Aorta (tissue), 5 donors: ENCODE results near the gene CCL8. TPM values are rescaled to one million over a fixed set of nuclear protein-coding genes. Genes with fewer than 3 reads are reported as not detected.
A peak's percentile ranks its signal among the peaks of the same experiment; 100 is the strongest.

Experiments
- ATAC-seq: fragments of 200-7000 bp; cut with Tn5 transposase; one replicate; pipeline ENCODE4 v1.9.1; 2022; ENCODE audit warnings: moderate library complexity; ENCODE audit not compliant: low FRiP score
- DNase-seq, 2 donors: peaks; one replicate each; pipeline ENCODE4 v3.0.0-alpha.2; 2020
- H3K27ac ChIP-seq, 2 donors: one replicate each; pipeline ENCODE4 v1.5.1; 2013; ENCODE audit warnings: low read length in 2 of 2, mild to moderate bottlenecking in 2 of 2, moderate library complexity in 2 of 2, control low read depth in 1 of 2, inconsistent platforms in 1 of 2, low read depth in 1 of 2
- H3K27me3 ChIP-seq, 2 donors: one replicate each; pipeline ENCODE4 v1.6.1; 2013; ENCODE audit warnings: control low read depth in 1 of 2, low read length in 1 of 2, mild to moderate bottlenecking in 1 of 2, moderate library complexity in 1 of 2; ENCODE audit not compliant: insufficient read depth in 2 of 2, control insufficient read depth in 1 of 2
- H3K36me3 ChIP-seq, 2 donors: one replicate each; pipeline ENCODE4 v1.6.1; 2013; ENCODE audit warnings: control low read depth in 1 of 2, low read length in 1 of 2, mild to moderate bottlenecking in 1 of 2; ENCODE audit not compliant: insufficient read depth in 2 of 2, control insufficient read depth in 1 of 2
- H3K4me1 ChIP-seq, 2 donors: one replicate each; pipeline ENCODE4 v1.6.1; 2013; ENCODE audit warnings: low read length in 2 of 2, control low read depth in 1 of 2, mild to moderate bottlenecking in 1 of 2, moderate library complexity in 1 of 2; ENCODE audit not compliant: insufficient read depth in 2 of 2, control insufficient read depth in 1 of 2
- H3K4me3 ChIP-seq, 2 donors: one replicate each; pipeline ENCODE4 v1.5.1; 2013; ENCODE audit warnings: low read length in 2 of 2, control low read depth in 1 of 2, mild to moderate bottlenecking in 1 of 2
- H3K9me3 ChIP-seq: one replicate; pipeline ENCODE4 v1.6.1; 2013; ENCODE audit warnings: mild to moderate bottlenecking, low read length; ENCODE audit not compliant: control insufficient read depth
- WGBS, 2 donors: extraction: QIAGEN DNeasy Blood & Tissue Kit; methylation state at CpG; one replicate each; pipeline ENCODE4 v1.1.7; 2013; 5-methylcytosine and 5-hydroxymethylcytosine counted together
- intact Hi-C, 2 donors: fragments of 100-400 bp; cut with DNase I; formaldehyde crosslinking; loops; one replicate each; pipeline versions ENCODE4 v1.14.2 to v1.15.0; 2022
- polyA plus RNA-seq, 2 donors: library from polyadenylated mRNA; stranded (reverse); fragments of 200-250 nt; gene quantifications; one replicate each; pipeline ENCODE4 v1.2.3, GENCODE V29; 2013
- total RNA-seq, 2 donors: library from RNA; stranded (reverse); fragmentation: NEBNext Ultra II Directional; extraction: Animal tissue kit (Norgen Biotek cat#: 25700); gene quantifications; one replicate each; pipeline ENCODE4 v1.2.1, GENCODE V29; 2021
- donor health status: healthy with polysubstance abuse.
- donor health status: Bipolar disorder and iron deficiency.
- donor health status: DM: no; HTN: no; CAD: no.
- donor health status: DM: no; HTN: no; CAD: no.
- donor health status: DM: yes; HTN: yes; CAD: no.

Gene CCL8
- total and polyA plus RNA-seq, 4 donors, result 1.9 to 6.6 (median 4.0) TPM

- H3K27ac ChIP-seq, result no peak overlapping the region
- ATAC-seq (peak; percentile 82), DNase-seq (no peak)
- H3K4me3 ChIP-seq, result no peak overlapping the region
- no peaks in the 10 kb centered on the region for H3K36me3 ChIP-seq
- intact Hi-C loops, result loop anchor here (2.0 to 5.0 kb wide), 3 partner anchors 59 to 106 kb away; no protein-coding TSS in a partner anchor
- 63 to 64% methylated on average over 3 of the region's 3 CpGs for WGBS, 2 donors
- H3K27me3 ChIP-seq, result no peaks in the 10 kb centered on the region
- H3K4me1 ChIP-seq, result peaks cover 0 to 1% of the 10 kb centered on the region in 2 donors
- no peaks in the 10 kb centered on the region for H3K9me3 ChIP-seq
These were observed 12.8 kb upstream of the CCL8 start for GRCh38 chr17:34306466-34306865.

- ATAC-seq (no peak), DNase-seq (no peak)
- Histone ChIP-seq H3K4me1 (peaks cover 0 to 1% of the 10 kb centered on the region in 2 donors), H3K9me3 (no peaks in the 10 kb centered on the region), H3K4me3 (no peak overlapping the region), H3K27me3 (no peaks in the 10 kb centered on the region), H3K27ac (no peak overlapping the region), H3K36me3 (no peaks in the 10 kb centered on the region)
- intact Hi-C loops, result loop anchor here (2.0 to 5.0 kb wide), 3 partner anchors 60 to 106 kb away; no protein-coding TSS in a partner anchor
- 19 to 37% methylated on average over 3 of the region's 3 CpGs for WGBS, 2 donors
These were observed 12.1 kb upstream of the CCL8 start for GRCh38 chr17:34307110-34307509.

GRCh38 chr17:34308371-34308770 lies 10.9 kb upstream of the CCL8 start:
- intact Hi-C loops, result loop anchor here (1.0 to 5.0 kb wide), 3 partner anchors 53 to 106 kb away; no protein-coding TSS in a partner anchor
- DNase-seq (no peak), ATAC-seq (no peak)
- Histone ChIP-seq H3K36me3 (no peaks in the 10 kb centered on the region), H3K4me1 (peaks cover 0 to 1% of the 10 kb centered on the region in 2 donors), H3K27ac (no peak overlapping the region), H3K4me3 (no peak overlapping the region), H3K27me3 (no peaks in the 10 kb centered on the region), H3K9me3 (no peaks in the 10 kb centered on the region)

GRCh38 chr17:34311291-34311690 lies 7.9 kb upstream of the CCL8 start:
- intact Hi-C loops, result no loop called here
- Histone ChIP-seq H3K4me3 (no peak overlapping the region), H3K4me1 (peaks cover 0 to 1% of the 10 kb centered on the region in 2 donors), H3K9me3 (no peaks in the 10 kb centered on the region), H3K27ac (no peak overlapping the region), H3K27me3 (no peaks in the 10 kb centered on the region), H3K36me3 (no peaks in the 10 kb centered on the region)
- no peak for ATAC-seq
- WGBS, 2 donors, result 65 to 75% methylated on average over 7 of the region's 7 CpGs
- DNase-seq, result no peak

GRCh38 chr17:34312080-34312479 lies 7.2 kb upstream of the CCL8 start:
- H3K9me3 ChIP-seq, result no peaks in the 10 kb centered on the region
- no peak for ATAC-seq
- WGBS, 2 donors, result 45 to 48% methylated on average over 5 of the region's 5 CpGs
- intact Hi-C loops, result no loop called here
- no peaks in the 10 kb centered on the region for H3K36me3 ChIP-seq
- no peaks in the 10 kb centered on the region for H3K4me1 ChIP-seq
- no peak overlapping the region for H3K4me3 ChIP-seq
- H3K27ac ChIP-seq, result no peak overlapping the region
- H3K27me3 ChIP-seq, result no peaks in the 10 kb centered on the region
- no peak for DNase-seq

GRCh38 chr17:34313164-34313563 lies 6.1 kb upstream of the CCL8 start:
- no peak overlapping the region for H3K27ac ChIP-seq
- H3K9me3 ChIP-seq, result no peaks in the 10 kb centered on the region
- H3K4me1 ChIP-seq, result no peaks in the 10 kb centered on the region
- intact Hi-C loops, result no loop called here
- no peak for ATAC-seq
- WGBS, 2 donors, result 92 to 96% methylated on average over 4 of the region's 4 CpGs
- no peak overlapping the region for H3K4me3 ChIP-seq
- no peaks in the 10 kb centered on the region for H3K27me3 ChIP-seq
- no peaks in the 10 kb centered on the region for H3K36me3 ChIP-seq
- DNase-seq, result no peak

GRCh38 chr17:34314279-34314678 lies 5.0 kb upstream of the CCL8 start:
- intact Hi-C loops, result no loop called here
- peak overlapping the region in 1 of 2 donors; percentile 59 for H3K27ac ChIP-seq
- DNase-seq (peak in 1 of 2 donors; percentile 50), ATAC-seq (peak; percentile 69)
- H3K27me3 ChIP-seq, result no peaks in the 10 kb centered on the region
- no peaks in the 10 kb centered on the region for H3K36me3 ChIP-seq
- WGBS, 2 donors, result 1 to 3% methylated on average over 4 of the region's 4 CpGs
- H3K4me3 ChIP-seq, result no peak overlapping the region
- H3K4me1 ChIP-seq, result no peaks in the 10 kb centered on the region
- H3K9me3 ChIP-seq, result no peaks in the 10 kb centered on the region

- DNase-seq (no peak), ATAC-seq (no peak)
- WGBS, 2 donors, result 74 to 88% methylated on average over 3 of the region's 3 CpGs
- intact Hi-C loops, result no loop called here
- peaks cover 0 to 4% of the 10 kb centered on the region in 2 donors for H3K4me1 ChIP-seq
- no peak overlapping the region for H3K4me3 ChIP-seq
- H3K27ac ChIP-seq, result no peak overlapping the region
- no peaks in the 10 kb centered on the region for H3K9me3 ChIP-seq
- H3K27me3 ChIP-seq, result no peaks in the 10 kb centered on the region
- H3K36me3 ChIP-seq, result no peaks in the 10 kb centered on the region
These were observed 761 bp upstream of the CCL8 start for GRCh38 chr17:34318474-34318873.

- ATAC-seq, result peak; percentile 74
- Histone ChIP-seq H3K27me3 (no peaks in the 10 kb centered on the region), H3K4me1 (peaks cover 0 to 4% of the 10 kb centered on the region in 2 donors), H3K4me3 (no peak overlapping the region), H3K36me3 (no peaks in the 10 kb centered on the region), H3K27ac (no peak overlapping the region), H3K9me3 (no peaks in the 10 kb centered on the region)
- DNase-seq, result no peak
- intact Hi-C loops, result no loop called here
These were observed 2.7 kb downstream of the CCL8 start for GRCh38 chr17:34321964-34322363.
